Astrocyte (in vitro differentiated cells and primary cell): ENCODE measurements around the gene DHRS9. TPM values are rescaled to one million over a fixed set of nuclear protein-coding genes. Genes with fewer than 3 reads are reported as not detected.

ENCODE experiments used
- DNase-seq: peaks from one replicate; pipeline ENCODE4 v3.0.0-alpha.2; 2010; ENCODE audit warnings: low read depth
- FAIRE-seq: peaks from 2 replicates; lab custom pipeline; 2011; peaks lifted over from hg19 to GRCh38; lab: Jason Lieb, UNC
- H2AFZ ChIP-seq: 2 replicates; pipeline ENCODE4 v1.6.0; 2012; ENCODE audit warnings: low read depth, low read length, inconsistent platforms
- H3K27ac ChIP-seq: 2 replicates; pipeline ENCODE4 v1.5.1; 2011; ENCODE audit warnings: low read depth, low read length, inconsistent platforms
- H3K27me3 ChIP-seq: 2 replicates; pipeline ENCODE4 v1.6.0; 2011; ENCODE audit warnings: low read length, inconsistent platforms; ENCODE audit not compliant: insufficient read depth
- H3K36me3 ChIP-seq: 2 replicates; pipeline ENCODE4 v1.5.1; 2011; ENCODE audit warnings: low read length, inconsistent platforms; ENCODE audit not compliant: insufficient read depth
- H3K4me1 ChIP-seq: 2 replicates; pipeline ENCODE4 v1.5.1; 2011; ENCODE audit warnings: low read length, inconsistent platforms; ENCODE audit not compliant: insufficient read depth
- H3K4me2 ChIP-seq: 2 replicates; pipeline ENCODE4 v1.6.0; 2012; ENCODE audit warnings: low read length, inconsistent platforms
- H3K4me3 ChIP-seq: 2 replicates; pipeline ENCODE4 v1.5.1; 2011; ENCODE audit warnings: low read depth, mild to moderate bottlenecking, low read length, inconsistent platforms; ENCODE audit not compliant: insufficient read depth
- H3K79me2 ChIP-seq: 2 replicates; pipeline ENCODE4 v1.6.0; 2012; ENCODE audit warnings: mild to moderate bottlenecking, low read length, inconsistent platforms; ENCODE audit not compliant: insufficient read depth
- H3K9ac ChIP-seq: 2 replicates; pipeline ENCODE4 v1.6.0; 2012; ENCODE audit warnings: mild to moderate bottlenecking, low read length, inconsistent platforms
- H3K9me3 ChIP-seq: 2 replicates; pipeline ENCODE4 v1.5.1; 2012; ENCODE audit warnings: low read depth, mild to moderate bottlenecking, low read length, inconsistent platforms; ENCODE audit not compliant: insufficient read depth
- H4K20me1 ChIP-seq: 2 replicates; pipeline ENCODE4 v1.6.0; 2012; ENCODE audit warnings: low read length, inconsistent platforms; ENCODE audit not compliant: insufficient read depth
- H3K27ac Mint-ChIP-seq: one replicate; pipeline ENCODE4 v1.8.0; 2021; ENCODE audit warnings: mild to moderate bottlenecking, mixed read lengths; ENCODE audit not compliant: unreplicated experiment
- H3K27me3 Mint-ChIP-seq: one replicate; pipeline ENCODE4 v1.8.0; 2021; ENCODE audit warnings: low read depth, mixed read lengths; ENCODE audit not compliant: unreplicated experiment
- H3K36me3 Mint-ChIP-seq: one replicate; pipeline ENCODE4 v1.8.0; 2021; ENCODE audit warnings: low read depth, mixed read lengths; ENCODE audit not compliant: unreplicated experiment
- H3K4me1 Mint-ChIP-seq: one replicate; pipeline ENCODE4 v1.8.0; 2021; ENCODE audit warnings: low read depth, mixed read lengths; ENCODE audit not compliant: unreplicated experiment
- H3K4me3 Mint-ChIP-seq: one replicate; pipeline ENCODE4 v1.8.0; 2021; ENCODE audit warnings: mild to moderate bottlenecking, moderate library complexity, mixed read lengths; ENCODE audit not compliant: unreplicated experiment
- H3K9me3 Mint-ChIP-seq: one replicate; pipeline ENCODE4 v1.8.0; 2021; ENCODE audit warnings: mild to moderate bottlenecking, mixed read lengths; ENCODE audit not compliant: unreplicated experiment
- EZH2 ChIP-seq: IDR thresholded peaks from 2 replicates; pipeline ENCODE4 v1.6.1; 2012; ENCODE audit warnings: mild to moderate bottlenecking, low read length, inconsistent platforms; ENCODE audit not compliant: insufficient read depth
- total RNA-seq: library from RNA; stranded (reverse); gene quantifications from 2 replicates; pipeline ENCODE4 v1.2.1, GENCODE V29; 2021
- TF ChIP-seq, protein P1 (sequence below): IDR thresholded peaks from 2 replicates; pipeline ENCODE4 v1.5.1; 2011; ENCODE audit warnings: low read depth, mild to moderate bottlenecking, inconsistent platforms, low read length, moderate library complexity; ENCODE audit not compliant: insufficient read depth

Gene DHRS9
- total RNA-seq, 1 donor from 2014 or later: not detected

DNA sequence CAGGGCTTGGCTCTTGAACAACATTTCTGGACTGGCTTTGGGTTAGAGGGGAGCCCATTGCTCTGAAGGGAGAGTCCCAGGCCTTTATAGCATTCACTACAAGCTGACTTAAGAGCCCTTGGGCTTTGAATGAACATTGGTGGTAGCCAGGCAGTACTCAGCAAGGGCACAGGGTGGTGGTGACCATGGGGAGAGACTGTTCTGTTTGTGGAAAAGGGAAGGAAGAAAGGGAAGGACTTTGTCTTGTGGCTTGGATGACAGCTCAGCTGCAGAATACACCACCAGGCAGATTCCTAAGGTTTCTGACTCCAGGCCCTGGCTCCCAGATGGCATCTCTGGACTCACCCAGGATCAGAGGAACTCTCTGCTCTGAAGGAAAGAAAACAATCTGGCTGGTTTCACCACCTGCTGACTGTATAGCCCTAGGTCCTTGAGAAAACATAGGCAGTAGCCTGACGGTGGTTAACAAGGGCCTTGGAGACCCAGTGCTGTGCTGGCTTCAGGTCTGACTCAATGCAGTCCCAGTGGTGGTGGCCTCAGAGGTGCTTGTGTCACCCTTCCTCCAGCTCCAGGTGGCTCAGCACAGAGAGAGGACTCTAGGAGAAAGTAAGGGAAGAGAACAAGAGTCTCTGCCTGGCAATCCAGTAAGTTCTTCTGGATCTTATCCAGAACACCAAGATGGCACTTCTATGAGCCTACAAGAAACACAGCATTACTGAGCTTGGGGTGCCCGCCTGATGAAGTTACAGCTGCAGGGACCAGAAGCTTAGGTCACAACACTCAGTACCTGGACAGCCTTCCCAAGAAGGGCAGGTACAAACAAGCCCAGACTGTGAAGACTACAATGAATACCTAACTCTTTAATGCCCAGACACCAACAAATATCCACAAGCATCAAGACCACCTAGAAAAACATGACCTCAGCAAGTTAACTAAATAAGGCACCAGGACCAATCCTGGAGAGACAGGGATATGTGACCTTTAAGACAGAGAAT, 21.8 kb upstream of the DHRS9 start:
- Histone ChIP-seq H3K4me2 (no peak overlapping the region), H3K79me2 (no peaks in the 10 kb centered on the region), H3K27ac (no peak overlapping the region), H4K20me1 (no peaks in the 10 kb centered on the region), H3K9me3 (no peaks in the 10 kb centered on the region), H3K4me1 (no peaks in the 10 kb centered on the region), H2AFZ (no peak overlapping the region), H3K9ac (no peak overlapping the region), H3K4me3 (no peak overlapping the region), H3K27me3 (no peaks in the 10 kb centered on the region), H3K36me3 (no peaks in the 10 kb centered on the region)
- FAIRE-seq (no peak), DNase-seq (no peak)
- Mint-ChIP-seq H3K36me3 (peaks cover 2% of the 10 kb centered on the region), H3K4me1 (no peaks in the 10 kb centered on the region), H3K27ac (no peak overlapping the region), H3K9me3 (peaks cover 13% of the 10 kb centered on the region), H3K4me3 (no peak overlapping the region), H3K27me3 (no peaks in the 10 kb centered on the region)
- no peak for TF ChIP-seq EZH2
- TF ChIP-seq, protein P1, sequence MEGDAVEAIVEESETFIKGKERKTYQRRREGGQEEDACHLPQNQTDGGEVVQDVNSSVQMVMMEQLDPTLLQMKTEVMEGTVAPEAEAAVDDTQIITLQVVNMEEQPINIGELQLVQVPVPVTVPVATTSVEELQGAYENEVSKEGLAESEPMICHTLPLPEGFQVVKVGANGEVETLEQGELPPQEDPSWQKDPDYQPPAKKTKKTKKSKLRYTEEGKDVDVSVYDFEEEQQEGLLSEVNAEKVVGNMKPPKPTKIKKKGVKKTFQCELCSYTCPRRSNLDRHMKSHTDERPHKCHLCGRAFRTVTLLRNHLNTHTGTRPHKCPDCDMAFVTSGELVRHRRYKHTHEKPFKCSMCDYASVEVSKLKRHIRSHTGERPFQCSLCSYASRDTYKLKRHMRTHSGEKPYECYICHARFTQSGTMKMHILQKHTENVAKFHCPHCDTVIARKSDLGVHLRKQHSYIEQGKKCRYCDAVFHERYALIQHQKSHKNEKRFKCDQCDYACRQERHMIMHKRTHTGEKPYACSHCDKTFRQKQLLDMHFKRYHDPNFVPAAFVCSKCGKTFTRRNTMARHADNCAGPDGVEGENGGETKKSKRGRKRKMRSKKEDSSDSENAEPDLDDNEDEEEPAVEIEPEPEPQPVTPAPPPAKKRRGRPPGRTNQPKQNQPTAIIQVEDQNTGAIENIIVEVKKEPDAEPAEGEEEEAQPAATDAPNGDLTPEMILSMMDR: no peak

- H3K9me3 ChIP-seq: no peaks in the 10 kb centered on the region
- Mint-ChIP-seq H3K36me3 (peaks cover 2% of the 10 kb centered on the region), H3K27me3 (no peaks in the 10 kb centered on the region)
These were observed 20.2 kb upstream of the DHRS9 start for GRCh38 chr2:169049142-169049541.

More at GRCh38 chr2:169049142-169049541, 20.2 kb upstream of the DHRS9 start:
- Histone ChIP-seq H3K36me3 (no peaks in the 10 kb centered on the region), H3K4me2 (no peak overlapping the region), H2AFZ (no peak overlapping the region), H4K20me1 (no peaks in the 10 kb centered on the region), H3K79me2 (no peaks in the 10 kb centered on the region), H3K4me3 (no peak overlapping the region), H3K9ac (no peak overlapping the region), H3K4me1 (no peaks in the 10 kb centered on the region), H3K27ac (no peak overlapping the region), H3K27me3 (no peaks in the 10 kb centered on the region)
- FAIRE-seq (no peak), DNase-seq (no peak)
- peaks cover 8% of the 10 kb centered on the region for H3K9me3 Mint-ChIP-seq
- TF ChIP-seq, protein P1: no peak
- H3K4me1 Mint-ChIP-seq: no peaks in the 10 kb centered on the region
- H3K4me3 Mint-ChIP-seq: no peak overlapping the region
- no peak overlapping the region for H3K27ac Mint-ChIP-seq
